ENCODE measurements around the gene SPG11. TPM values are rescaled to one million over a fixed set of nuclear protein-coding genes. Genes with fewer than 3 reads are reported as not detected.

The SPG11 gene
- total and polyA plus RNA-seq, 4 donors, result 39.2 to 119 (median 64.3) TPM

DNA sequence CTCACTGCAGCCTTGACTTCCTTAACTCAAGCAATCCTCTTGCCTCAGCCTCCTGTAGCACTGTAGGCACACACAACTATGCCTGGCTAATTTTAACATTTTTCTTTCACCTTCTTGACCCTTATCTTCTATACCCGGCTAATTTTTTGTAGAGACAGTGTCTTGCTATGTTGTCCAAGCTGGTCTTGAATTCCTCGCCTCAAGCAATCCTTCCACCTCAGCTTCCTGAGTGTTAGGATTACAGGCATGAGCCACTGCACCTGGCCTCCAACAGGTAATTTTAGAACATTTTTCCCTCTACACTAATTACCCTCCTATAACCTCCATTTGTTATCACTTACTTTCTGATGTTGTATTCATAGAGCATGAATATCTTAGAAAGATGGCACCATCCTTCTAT is 60.3 kb downstream of the SPG11 start:
- ATAC-seq (ENCODE audit: insufficient read depth, low FRiP score), result no peak
- no peaks in the 10 kb centered on the region for H3K9me3 ChIP-seq (ENCODE audit: control insufficient read depth in 4 of 4, insufficient read depth in 3 of 4, low read length in 3 of 4)

DNA sequence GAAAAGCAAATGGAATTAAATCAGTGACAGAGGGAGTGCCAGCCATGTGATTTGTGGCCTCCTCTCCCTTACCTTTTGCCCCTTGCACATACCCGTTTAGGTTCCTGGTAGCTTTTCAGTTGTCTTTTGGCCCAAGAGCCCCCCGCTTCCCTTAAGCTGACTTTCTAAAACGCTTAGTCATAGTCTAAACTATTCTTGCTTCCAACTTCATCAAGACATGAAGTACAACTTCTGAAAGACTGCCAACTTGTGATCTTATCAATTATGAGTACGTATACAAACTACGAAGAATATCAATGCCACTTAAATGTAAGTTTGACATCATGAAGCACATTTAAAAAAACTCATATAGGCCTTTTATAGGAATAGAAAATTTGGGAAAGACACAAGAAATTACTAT is 64.6 kb downstream of the SPG11 start:
- Histone ChIP-seq H3K27ac (ENCODE audit: low read depth in 1 of 2, low read length in 1 of 2) (no peak overlapping the region), H3K9ac (ENCODE audit: insufficient read depth in 1 of 2, low read length in 2 of 2) (no peak overlapping the region), H3K4me1 (ENCODE audit: control insufficient read depth in 5 of 5, insufficient read depth in 5 of 5, low read length in 5 of 5) (peaks cover 0 to 3% (median 0%) of the 10 kb centered on the region in 5 donors), H3K4me3 (no peak overlapping the region), H3K36me3 (ENCODE audit: control insufficient read depth in 4 of 4, insufficient read depth in 4 of 4, low read length in 4 of 4) (peaks cover 25 to 36% (median 32%) of the 10 kb centered on the region in 4 donors), H3K9me3 (ENCODE audit: control insufficient read depth in 4 of 4, insufficient read depth in 3 of 4, low read length in 3 of 4) (no peaks in the 10 kb centered on the region), H3K27me3 (ENCODE audit: control insufficient read depth in 3 of 3, insufficient read depth in 3 of 3, low read length in 2 of 3) (no peaks in the 10 kb centered on the region)
- ATAC-seq (ENCODE audit: insufficient read depth, low FRiP score) (no peak), DNase-seq (no peak)
- WGBS, 2 donors, result 40 to 48% methylated on average over 5 of the region's 5 CpGs
- TF ChIP-seq, protein P1, sequence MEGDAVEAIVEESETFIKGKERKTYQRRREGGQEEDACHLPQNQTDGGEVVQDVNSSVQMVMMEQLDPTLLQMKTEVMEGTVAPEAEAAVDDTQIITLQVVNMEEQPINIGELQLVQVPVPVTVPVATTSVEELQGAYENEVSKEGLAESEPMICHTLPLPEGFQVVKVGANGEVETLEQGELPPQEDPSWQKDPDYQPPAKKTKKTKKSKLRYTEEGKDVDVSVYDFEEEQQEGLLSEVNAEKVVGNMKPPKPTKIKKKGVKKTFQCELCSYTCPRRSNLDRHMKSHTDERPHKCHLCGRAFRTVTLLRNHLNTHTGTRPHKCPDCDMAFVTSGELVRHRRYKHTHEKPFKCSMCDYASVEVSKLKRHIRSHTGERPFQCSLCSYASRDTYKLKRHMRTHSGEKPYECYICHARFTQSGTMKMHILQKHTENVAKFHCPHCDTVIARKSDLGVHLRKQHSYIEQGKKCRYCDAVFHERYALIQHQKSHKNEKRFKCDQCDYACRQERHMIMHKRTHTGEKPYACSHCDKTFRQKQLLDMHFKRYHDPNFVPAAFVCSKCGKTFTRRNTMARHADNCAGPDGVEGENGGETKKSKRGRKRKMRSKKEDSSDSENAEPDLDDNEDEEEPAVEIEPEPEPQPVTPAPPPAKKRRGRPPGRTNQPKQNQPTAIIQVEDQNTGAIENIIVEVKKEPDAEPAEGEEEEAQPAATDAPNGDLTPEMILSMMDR (IDR thresholded peaks at IDR 0.05; ENCODE audit: control extremely low read depth, extremely low read depth), result no peak

More for the DNA sequence above, 60.3 kb downstream of the SPG11 start:
- peaks cover 17 to 31% (median 28%) of the 10 kb centered on the region in 4 donors for H3K36me3 ChIP-seq (ENCODE audit: control insufficient read depth in 4 of 4, insufficient read depth in 4 of 4, low read length in 4 of 4)
- no peaks in the 10 kb centered on the region for H3K27me3 ChIP-seq (ENCODE audit: control insufficient read depth in 3 of 3, insufficient read depth in 3 of 3, low read length in 2 of 3)
- no peak overlapping the region for H3K27ac ChIP-seq (ENCODE audit: low read depth in 1 of 2, low read length in 1 of 2)
- no peak for DNase-seq
- H3K4me1 ChIP-seq (ENCODE audit: control insufficient read depth in 5 of 5, insufficient read depth in 5 of 5, low read length in 5 of 5), result no peaks in the 10 kb centered on the region
- TF ChIP-seq, protein P1 (IDR thresholded peaks at IDR 0.05; ENCODE audit: control extremely low read depth, extremely low read depth), result no peak
- H3K4me3 ChIP-seq, result no peak overlapping the region
- 96 to 97% methylated on average over 2 of the region's 2 CpGs for WGBS, 2 donors
- H3K9ac ChIP-seq (ENCODE audit: insufficient read depth in 1 of 2, low read length in 2 of 2), result no peak overlapping the region

DNA sequence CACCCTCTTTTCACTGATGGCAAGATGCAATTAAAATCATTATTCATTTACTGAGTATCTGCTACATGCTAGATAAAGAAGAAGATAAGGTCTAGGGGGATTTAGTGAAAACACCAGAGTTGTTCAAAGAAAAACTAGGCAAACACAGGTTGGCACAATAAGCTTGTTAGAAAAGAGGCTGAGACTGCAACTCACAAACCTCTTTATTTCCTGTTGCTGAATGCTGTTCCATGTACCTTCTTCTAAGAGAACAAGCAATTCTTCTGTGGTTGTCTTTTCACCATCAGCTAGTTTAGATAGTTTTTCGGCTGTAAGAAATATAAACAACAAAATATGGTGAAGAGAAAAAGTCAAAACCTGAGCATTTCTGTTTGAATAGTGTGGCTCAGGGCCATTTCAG is 65.4 kb downstream of the SPG11 start:
- no peak for ATAC-seq (ENCODE audit: insufficient read depth, low FRiP score)
- TF ChIP-seq, protein P1 (IDR thresholded peaks at IDR 0.05; ENCODE audit: control extremely low read depth, extremely low read depth), result no peak
- WGBS, 2 donors, result 82 to 93% methylated on average over 1 of the region's 1 CpG
- peaks cover 27 to 40% (median 34%) of the 10 kb centered on the region in 4 donors for H3K36me3 ChIP-seq (ENCODE audit: control insufficient read depth in 4 of 4, insufficient read depth in 4 of 4, low read length in 4 of 4)
- no peak overlapping the region for H3K4me3 ChIP-seq
- peaks cover 0 to 3% (median 0%) of the 10 kb centered on the region in 5 donors for H3K4me1 ChIP-seq (ENCODE audit: control insufficient read depth in 5 of 5, insufficient read depth in 5 of 5, low read length in 5 of 5)
- no peaks in the 10 kb centered on the region for H3K27me3 ChIP-seq (ENCODE audit: control insufficient read depth in 3 of 3, insufficient read depth in 3 of 3, low read length in 2 of 3)
- DNase-seq, result no peak
- H3K9ac ChIP-seq (ENCODE audit: insufficient read depth in 1 of 2, low read length in 2 of 2), result no peak overlapping the region
- H3K27ac ChIP-seq (ENCODE audit: low read depth in 1 of 2, low read length in 1 of 2), result no peak overlapping the region
- no peaks in the 10 kb centered on the region for H3K9me3 ChIP-seq (ENCODE audit: control insufficient read depth in 4 of 4, insufficient read depth in 3 of 4, low read length in 3 of 4)

DNA sequence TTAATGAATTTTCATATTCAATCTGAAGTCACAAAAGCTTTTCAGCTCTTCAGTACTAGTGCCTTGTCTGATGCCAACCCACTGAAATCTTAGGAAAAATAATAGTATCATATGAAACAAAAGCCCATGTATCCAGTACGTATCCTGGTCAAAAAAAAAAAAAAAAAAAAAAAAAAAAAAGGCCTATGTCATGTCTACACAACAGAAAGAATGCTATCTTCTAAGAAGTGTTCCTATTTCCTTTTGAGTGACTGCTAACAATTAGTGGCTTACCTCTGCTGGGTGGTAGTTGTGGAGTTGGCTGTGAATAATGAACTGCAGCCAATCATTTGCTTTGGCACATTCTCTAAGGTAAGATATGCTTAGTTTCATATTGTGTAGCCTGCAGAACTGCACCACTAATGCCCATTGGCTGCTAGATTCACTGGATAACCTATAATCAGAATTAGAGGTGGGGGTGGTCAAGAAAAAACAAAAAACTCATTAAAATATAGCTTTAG is 66.9 kb downstream of the SPG11 start:
- ATAC-seq (ENCODE audit: insufficient read depth, low FRiP score) (no peak), DNase-seq (no peak)
- no peak overlapping the region for H3K4me3 ChIP-seq
- 69 to 88% methylated on average over 1 of the region's 1 CpG for WGBS, 2 donors
- H3K27ac ChIP-seq (ENCODE audit: low read depth in 1 of 2, low read length in 1 of 2), result no peak overlapping the region
- H3K9me3 ChIP-seq (ENCODE audit: control insufficient read depth in 4 of 4, insufficient read depth in 3 of 4, low read length in 3 of 4), result no peaks in the 10 kb centered on the region
- H3K4me1 ChIP-seq (ENCODE audit: control insufficient read depth in 5 of 5, insufficient read depth in 5 of 5, low read length in 5 of 5), result peaks cover 0 to 3% (median 0%) of the 10 kb centered on the region in 5 donors
- H3K9ac ChIP-seq (ENCODE audit: insufficient read depth in 1 of 2, low read length in 2 of 2), result no peak overlapping the region
- H3K36me3 ChIP-seq (ENCODE audit: control insufficient read depth in 4 of 4, insufficient read depth in 4 of 4, low read length in 4 of 4), result peaks cover 33 to 40% (median 37%) of the 10 kb centered on the region in 4 donors
- H3K27me3 ChIP-seq (ENCODE audit: control insufficient read depth in 3 of 3, insufficient read depth in 3 of 3, low read length in 2 of 3), result no peaks in the 10 kb centered on the region
- TF ChIP-seq, protein P1 (IDR thresholded peaks at IDR 0.05; ENCODE audit: control extremely low read depth, extremely low read depth), result no peak

All from lung (tissue), 12 donors.